NCI-H2107 (cell line): ENCODE measurements around the gene PITPNM1.
"Not testable (repeated sequence)": the region's sequence is repeated elsewhere in the genome, so short reads cannot be mapped to it uniquely, and the experiment has no call there.

Source experiments
- DNase-seq: peaks from one replicate; lab custom pipeline; 2025; lab: John Stamatoyannopoulos, UW

PITPNM1 gene

DNA sequence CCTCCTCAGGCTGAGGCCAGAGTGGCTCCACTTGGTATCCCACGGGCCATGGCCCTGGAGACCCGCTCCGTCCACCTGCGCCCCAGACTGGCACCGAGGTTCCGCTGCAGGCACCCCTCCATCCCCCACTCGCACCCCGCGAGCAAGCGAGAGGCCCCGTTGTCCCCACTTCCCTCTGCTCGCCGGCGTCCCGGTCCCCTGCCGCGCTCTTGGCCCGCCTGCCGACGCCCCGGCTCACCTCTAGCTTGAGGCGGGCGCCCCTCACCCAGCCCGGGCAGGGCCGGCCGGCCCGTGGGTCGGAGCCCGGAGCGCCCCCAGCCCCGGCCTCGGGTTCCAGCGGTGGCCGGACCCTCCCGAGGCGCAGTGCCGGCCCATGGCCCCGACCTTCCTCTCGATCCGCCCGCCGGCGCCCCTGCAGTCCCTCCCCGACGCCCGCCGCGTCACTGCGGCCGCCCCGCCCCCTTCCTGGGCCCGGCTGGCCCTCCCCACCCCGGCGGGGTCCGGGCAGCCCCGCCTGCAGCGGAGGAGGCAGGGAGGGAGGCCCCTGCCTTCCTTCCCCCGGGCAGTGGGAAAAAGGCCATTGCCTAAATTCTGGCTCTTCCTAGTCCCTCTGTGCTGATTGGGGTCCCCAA, at the start of gene PITPNM1:
PITPNM1 (minus strand) TSS at position 414 of the 632 bp plus-strand sequence. CDS start 1,183 bp downstream, outside the sequence.
- DNase-seq = no peak

DNA sequence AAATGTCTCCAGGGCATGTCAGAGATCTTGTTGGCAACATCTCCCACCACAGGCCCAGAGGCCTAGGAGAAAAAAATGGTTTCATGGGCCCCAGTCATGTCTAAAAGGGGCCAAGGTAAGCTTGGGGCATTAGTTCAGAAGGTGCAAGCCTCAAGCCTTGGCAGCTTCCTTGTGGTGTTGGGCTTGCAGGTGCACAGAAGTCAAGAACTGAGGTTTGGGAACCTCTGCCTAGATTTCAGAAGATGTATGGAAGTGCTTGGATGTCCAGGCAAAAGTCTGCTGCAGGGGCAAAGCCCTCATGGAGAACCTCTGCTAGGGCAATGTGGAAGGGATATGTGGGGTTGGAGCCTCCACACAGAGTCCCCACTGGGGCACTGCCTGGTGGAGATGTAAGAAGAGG, 46.5 kb upstream of the PITPNM1 start:
- not testable (repeated sequence) for DNase-seq

GRCh38 chr11:67551127-67551526, 46.0 kb upstream of the PITPNM1 start:
- DNase-seq = no peak

DNA sequence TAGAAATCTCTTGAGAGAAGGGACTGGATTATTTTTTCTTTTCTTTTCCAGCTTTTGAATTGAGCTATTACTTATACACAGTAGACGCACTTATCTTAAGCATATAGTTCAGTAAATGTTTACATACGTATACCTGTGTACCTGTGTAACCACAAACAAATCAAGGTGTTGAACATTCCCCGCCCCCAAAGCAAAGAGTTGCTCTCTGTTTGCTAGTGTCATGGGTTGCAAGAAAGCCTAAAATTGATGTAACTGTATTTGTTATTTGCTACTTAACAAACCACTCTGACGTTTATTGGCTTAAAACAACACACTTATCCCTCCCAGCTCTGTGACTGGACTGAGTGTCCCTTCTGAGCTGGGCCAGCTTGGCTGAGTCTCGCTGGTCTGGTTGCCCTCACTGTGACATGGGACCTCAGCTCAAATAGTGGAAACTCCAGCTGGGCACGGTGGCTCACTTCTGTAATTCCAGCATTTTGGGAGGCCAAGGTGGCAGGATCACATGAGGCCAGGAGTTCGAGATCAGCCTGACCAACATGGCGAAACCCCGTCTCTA, 43.5 kb upstream of the PITPNM1 start:
- no peak for DNase-seq

GRCh38 chr11:67548112-67548511, 42.9 kb upstream of the PITPNM1 start:
- DNase-seq = not testable (repeated sequence)

DNA sequence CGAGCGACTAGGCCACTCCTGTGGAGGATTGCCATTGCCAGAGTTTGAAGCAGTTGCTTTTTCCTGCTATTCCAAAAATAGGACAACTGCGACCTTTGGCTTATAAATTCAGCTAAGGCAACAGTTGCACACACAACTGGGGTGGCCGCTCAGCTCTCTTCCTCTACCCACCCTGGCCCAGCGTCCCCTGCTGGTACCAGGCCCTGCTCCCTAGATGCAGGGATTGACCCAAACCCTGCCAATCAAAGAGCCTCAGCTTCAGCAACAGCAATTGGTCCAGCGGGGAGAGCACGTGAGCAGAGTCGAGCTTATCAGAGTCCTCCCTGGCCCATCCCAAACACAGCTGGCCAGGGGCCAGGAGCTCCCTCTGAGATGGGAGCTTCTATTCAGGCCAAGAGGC, 40.1 kb upstream of the PITPNM1 start:
- no peak for DNase-seq

DNA sequence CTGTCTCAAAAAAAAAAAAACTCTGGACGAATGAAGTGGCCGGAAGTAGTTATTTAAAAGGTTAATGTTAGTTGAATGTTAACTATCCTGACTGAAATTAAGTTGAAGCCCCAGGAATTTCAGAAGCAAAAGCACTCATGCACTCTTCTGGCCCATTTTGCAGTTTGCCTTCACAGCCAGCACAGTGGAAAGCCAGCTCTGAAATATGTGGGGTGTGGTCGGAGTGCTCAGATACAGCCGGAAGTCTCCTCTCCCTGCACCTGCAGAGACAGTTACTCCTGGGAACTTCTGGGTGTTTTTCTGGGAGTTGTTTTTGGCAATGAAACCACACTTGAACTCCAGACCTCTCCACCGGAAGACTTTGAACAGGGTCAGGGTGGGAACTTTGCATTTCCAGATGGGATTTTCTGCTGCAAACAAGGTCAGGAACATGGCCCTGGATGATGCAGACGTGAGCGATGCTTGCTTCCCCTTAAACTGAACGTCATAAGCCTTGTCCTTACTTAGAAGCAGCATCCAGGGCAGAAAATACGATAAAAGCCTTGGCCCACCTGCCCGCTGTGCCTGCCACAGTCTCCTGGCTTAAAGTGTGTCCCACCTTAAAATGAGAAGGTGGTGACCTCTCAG, 39.6 kb upstream of the PITPNM1 start:
- DNase-seq = no peak

DNA sequence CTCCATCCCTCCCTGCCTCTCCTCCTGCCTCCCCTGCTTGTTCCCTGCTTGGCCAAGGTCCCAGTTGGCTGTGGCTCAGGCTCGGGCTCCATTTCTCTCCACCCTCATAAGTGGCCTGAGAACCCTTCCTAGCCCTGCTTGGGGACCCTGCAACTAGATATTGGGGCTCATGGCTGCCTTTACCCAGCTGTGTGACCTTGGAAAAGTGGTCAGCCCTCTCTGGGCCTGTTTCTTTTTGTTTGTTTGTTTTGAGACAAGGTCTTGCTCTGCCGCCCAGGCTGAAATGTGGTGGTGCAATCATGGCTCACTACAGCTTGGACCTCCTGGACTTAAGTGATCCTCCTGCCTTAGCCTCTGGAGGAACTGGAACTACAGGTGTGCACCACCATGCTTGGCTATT, 38.4 kb upstream of the PITPNM1 start:
- DNase-seq = no peak

GRCh38 chr11:67542971-67543370, 37.8 kb upstream of the PITPNM1 start:
- DNase-seq = no peak

DNA sequence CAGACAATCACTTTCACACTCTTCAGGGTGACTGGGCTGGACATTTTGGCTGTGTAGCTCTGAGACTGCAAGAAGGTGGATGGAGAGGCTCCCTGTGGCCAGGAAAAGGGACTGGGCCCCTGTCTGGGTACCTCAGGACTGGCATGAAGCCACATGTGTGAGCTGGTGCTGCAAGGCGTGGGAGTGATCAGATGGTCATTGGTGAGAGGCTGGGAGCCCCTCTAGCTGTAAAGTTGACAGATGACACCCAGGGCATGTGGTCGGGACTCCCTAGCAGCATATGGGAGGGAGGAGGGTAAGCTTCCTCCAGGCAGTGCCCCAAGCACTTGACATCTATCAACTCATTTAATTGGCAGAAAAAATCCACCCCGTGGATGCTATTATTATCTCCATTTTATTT, 37.0 kb upstream of the PITPNM1 start:
- no peak for DNase-seq

DNA sequence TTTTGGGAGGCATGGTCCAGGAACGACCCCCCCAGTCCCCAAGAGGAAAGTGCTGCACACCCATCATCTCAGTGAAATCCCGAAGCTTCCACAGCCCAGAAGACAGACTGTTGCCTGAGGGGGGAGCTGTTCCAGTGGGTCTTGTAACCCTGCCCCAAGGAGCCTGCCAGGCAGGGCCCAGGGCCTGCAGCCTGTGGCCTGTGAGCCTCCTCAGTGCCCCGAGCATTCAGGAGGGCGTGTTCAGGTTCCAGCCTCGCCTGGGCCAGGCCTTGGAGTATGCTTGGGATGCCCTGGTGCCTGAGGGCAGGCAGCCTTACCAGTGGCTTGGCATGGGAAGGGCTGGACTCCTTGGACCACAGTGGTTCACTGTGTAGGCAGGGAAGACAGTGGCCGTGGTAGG, 36.0 kb upstream of the PITPNM1 start:
- DNase-seq = no peak

DNA sequence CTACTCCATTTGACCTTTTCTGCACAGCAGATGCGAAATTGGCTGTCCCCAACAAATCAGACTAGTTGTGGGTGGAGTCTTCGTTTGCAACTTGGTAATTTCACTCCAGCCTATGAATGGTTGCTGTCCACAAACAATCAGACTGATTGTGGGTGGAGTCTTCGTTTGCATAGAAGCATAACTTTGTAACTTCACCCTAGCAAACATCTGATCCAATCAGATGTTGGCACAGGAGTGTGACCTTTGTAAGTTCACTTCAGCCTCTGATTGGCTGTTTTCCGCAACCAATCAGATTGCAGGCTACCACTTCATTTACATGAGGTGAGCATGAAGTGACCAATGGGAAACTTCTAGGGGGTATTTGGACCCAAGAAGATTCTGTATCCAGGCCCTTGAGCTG, 34.4 kb upstream of the PITPNM1 start:
- DNase-seq = no peak

DNA sequence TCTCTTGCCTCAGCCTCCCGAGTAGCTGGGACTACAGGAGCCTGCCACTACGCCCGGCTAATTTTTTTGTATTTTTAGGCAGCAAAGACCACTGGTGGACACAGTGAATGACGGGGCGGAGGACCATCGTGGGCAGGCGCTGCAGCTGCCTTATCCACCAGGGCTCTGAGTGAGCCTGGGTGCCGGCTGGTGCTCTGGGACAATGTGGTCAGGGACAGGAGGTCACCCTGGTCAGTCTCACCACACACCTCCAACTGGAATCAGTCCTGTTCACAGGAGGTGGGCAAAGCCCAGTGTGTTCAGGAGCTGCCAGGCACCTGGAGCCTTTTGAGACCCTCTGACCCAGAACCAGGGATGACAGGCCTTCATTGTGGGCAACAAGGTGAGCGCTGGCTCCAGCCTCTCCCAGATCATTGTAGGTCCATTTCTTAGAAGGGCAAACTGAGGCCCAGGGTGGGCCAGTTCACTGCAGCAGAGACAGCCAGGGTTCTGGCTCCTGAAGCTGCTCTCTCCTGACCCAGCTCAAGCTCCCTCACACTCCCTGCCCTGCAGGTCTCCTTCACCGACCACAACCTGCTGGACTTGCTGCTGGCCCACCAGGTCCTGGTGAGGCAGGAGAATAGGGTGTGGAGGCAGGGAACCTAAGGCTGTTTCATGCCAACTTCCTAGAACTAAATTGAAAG, 33.8 kb upstream of the PITPNM1 start:
- DNase-seq = no peak

DNA sequence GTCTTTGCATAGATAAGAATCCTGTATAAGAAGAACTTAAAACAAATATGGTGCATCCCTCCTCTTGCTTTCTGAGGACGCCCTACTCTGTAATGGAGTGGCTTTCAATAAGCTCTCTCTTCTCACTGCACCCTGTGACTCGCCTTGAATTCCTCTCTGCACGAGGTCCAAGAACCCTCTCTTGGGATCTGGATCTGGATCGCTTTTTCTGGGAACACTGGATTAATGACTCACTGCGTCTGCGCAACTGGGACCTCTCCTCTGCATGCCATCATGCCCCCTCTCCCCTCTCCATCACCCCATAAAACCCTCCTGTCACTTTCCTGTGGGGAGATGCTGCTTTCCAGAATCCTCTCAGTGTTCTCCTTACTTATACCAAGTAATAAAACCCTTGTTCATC, 33.1 kb upstream of the PITPNM1 start:
- DNase-seq = no peak

- no peak for DNase-seq
Measured at GRCh38 chr11:67535561-67535960, 30.4 kb upstream of the PITPNM1 start.

DNA sequence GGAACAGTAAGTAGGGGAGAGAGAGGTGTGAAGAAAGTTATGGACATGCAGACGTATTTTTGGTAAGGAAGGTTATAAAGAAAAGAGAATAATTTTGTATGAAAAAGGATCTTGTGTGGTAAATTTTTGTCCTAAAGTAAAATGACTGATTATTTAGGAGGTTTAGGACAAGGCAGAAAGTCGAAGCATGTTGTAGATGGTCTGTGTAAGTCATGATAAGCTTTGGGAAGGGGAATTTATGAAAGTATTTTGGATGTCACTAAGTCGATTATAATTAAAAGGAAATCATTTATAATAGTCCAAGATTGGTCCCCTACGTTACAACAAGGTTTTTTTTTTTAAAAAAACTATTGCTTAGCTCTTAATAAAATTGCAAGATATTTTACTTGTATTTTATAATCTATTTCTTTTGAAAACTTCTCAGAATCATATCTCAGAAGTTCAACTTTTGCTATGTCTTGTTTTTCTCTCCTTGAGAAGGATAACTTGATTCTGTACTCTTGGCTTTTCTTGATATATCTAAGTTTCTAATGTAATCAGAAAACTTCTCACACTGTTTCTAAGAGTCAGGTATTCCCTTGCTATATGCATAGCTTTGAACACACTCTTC, 29.0 kb upstream of the PITPNM1 start:
- DNase-seq = no peak

DNA sequence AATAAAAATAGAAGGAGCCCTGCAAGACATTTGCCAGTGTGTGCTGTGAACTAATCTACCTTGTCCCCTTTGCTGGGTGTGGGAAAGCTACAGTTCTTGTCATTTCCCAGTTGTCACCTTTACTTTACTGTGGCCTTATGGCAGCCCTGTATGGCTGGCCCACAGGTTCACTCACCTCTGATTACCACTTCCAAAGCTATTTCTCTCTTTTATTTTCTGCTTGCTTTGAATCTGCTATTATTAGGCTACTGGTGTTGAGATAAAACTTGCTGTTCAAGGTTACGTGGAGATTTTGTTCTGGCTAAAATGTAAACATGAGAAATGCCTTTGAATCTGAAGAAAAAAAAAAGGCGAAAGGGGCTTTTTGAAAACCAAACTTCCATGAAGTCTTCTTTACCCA, 27.7 kb upstream of the PITPNM1 start:
- no peak for DNase-seq

DNA sequence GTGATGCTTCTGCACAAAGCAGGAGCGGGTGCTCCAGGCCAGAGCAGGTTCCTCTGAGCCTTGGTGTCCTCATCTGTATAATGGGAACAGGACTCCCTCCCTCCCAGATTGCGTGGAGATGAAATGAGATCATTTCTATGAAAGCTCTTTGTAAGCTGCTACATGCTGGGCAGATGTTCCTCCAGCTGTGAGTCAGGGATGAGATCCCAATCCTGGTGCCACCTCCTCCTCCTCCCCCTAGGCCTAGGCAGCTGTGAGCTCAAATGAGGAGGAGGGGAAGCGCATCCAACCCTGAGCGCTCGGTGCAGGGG, 25.1 kb upstream of the PITPNM1 start:
- DNase-seq = no peak

- no peak for DNase-seq
Measured at GRCh38 chr11:67528376-67528775, 23.2 kb upstream of the PITPNM1 start.

GRCh38 chr11:67525275-67525976, 20.3 kb upstream of the PITPNM1 start:
- no peak for DNase-seq

DNA sequence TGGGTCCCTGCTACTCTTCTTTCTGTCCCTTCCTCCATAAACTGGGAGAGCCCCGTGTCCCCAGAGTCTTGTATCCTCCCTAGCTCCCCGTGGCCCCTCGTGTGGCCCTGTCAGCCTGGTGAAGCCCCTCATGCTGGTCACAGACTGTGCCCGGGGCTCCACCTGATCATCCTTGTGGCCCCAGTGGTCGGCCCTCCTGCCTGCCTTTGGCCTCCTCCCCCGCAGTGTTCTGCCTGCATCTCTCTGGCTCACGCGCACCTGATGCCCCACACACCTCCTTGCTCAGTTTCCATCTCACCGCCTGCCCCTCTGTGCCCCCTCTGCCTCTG, 19.3 kb upstream of the PITPNM1 start:
- DNase-seq = no peak
